Endometrium (tissue), 2 donors: ENCODE data around the gene SMAD3.

Experiments
- FAIRE-seq: peaks from 2 replicates; lab custom pipeline; 2012; peaks lifted over from hg19 to GRCh38; lab: Jason Lieb, UNC
- donor health status: control.
- donor health status: control.

SMAD3 gene

DNA sequence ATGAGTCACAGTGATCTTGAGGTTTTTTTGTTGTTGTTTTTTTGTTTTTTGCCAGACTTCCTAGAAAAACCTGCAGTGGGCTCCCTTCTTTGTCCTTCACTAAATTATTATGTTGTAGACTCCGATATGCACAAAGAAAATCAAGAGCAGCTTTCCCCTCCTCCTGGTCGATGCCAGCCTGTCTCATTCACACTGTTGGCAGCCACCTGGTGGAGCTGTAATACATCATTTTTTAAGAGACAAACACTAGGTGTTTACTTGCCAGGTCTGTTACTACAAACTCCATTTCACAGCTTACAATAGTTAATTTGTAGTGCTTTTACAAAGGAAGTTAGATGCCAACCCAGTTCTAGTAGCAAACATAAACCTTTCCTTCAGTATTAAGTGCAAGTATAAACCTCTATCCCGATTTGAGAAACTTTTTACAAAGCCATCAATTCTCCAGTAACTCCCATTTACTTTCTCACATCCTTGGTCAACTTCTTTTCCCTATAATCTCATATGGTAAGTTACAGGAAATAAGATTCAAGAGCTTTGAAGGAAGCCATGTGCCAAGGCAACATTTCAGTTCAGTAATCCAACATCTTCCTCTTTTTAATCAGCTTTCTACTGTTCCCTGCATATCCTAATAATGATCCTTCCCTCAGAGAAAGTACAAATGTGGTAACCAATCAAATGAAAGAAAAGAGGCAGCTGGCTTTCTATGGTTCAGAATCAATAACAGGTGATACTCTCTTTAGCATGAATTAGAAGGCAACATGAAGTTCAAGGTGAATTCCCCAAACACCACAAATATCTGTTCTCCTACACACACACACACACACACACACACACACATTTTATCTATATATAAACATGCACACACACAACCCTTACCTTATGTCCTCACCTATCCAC, 175.1 kb downstream of the SMAD3 start:
- no peak for FAIRE-seq

DNA sequence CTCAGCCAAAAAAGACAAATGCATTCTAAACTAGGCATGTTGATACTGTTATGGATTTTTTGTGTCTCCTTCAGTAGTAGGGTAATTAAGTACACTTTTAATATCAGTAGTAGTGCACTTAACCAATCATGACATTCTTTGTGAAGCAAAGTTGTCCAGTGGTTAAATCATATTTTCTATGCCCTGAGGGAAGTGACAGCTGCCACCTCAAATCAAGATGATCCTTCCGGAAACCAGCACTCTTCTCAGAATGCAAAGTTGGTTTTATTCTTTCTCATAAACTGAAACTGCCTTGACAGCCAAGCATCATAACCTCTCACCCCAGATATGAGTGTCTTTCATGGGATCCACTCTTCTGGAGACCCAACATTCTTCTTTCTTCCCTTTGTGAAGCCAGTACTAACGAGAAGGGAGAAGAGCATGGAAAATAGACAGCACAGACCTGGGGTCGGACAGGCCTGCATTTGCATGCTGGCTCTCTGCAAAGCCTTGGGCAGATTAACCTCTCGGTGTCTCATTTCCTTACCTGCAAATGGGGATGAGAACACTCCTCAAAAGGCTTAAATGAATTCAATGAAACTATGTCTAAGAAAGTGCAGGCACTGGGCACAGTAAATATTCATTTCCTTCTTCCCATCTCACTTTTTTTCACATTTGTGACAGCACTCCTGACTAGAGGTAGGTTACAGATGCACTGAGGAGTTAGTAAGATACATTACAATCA, 175.9 kb downstream of the SMAD3 start:
- no peak for FAIRE-seq

DNA sequence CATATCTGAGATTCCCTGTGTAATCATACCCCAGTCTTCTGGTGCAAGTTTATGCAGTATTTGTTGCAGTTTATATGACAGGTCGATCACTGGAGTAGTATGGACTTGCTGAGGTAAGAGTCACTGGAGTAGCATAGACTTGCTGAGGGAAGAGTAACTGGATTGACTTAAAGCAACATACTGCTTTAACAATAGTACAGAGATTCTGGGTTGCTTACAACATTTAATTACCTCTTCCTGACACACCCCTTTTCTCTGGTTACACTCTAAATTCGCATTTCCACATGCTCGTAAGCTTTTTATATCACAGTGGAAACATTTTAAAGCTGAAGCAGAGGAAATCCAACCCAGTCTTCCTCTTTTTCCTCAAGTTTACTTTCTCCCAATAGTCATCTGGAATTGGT, 177.3 kb downstream of the SMAD3 start:
- FAIRE-seq, result no peak
